Suprapubic skin (tissue), 4 donors: ENCODE data around the gene PYGO2. TPM values are rescaled to one million over a fixed set of nuclear protein-coding genes. Genes with fewer than 3 reads are reported as not detected.

ENCODE experiments used
- DNase-seq, 2 donors: peaks; one replicate each; pipeline ENCODE4 v3.0.0-alpha.2; 2019; ENCODE audit warnings: low spot score in 2 of 2
- H3K27ac ChIP-seq: fragments of 200-600 bp; sonication (generic); one replicate; pipeline ENCODE4 v1.5.1; 2019
- H3K27me3 ChIP-seq: fragments of 200-600 bp; sonication (generic); one replicate; pipeline ENCODE4 v1.5.1; 2019
- H3K36me3 ChIP-seq: fragments of 200-600 bp; sonication (generic); one replicate; pipeline ENCODE4 v1.5.1; 2019
- H3K4me1 ChIP-seq: fragments of 200-600 bp; sonication (generic); one replicate; pipeline ENCODE4 v1.5.1; 2019
- H3K4me3 ChIP-seq: fragments of 200-600 bp; sonication (generic); one replicate; pipeline ENCODE4 v1.5.1; 2019; ENCODE audit warnings: mild to moderate bottlenecking
- H3K9me3 ChIP-seq: fragments of 200-600 bp; sonication (generic); one replicate; pipeline ENCODE4 v1.5.1; 2019
- EP300 ChIP-seq: sonication (generic); formaldehyde crosslinking; IDR thresholded peaks from one replicate; pipeline ENCODE4 v1.6.1; 2017; ENCODE audit warnings: antibody characterized with exemption
- POLR2A ChIP-seq, 2 donors: fragments of 450-650 bp; IDR thresholded peaks; one replicate each; pipeline ENCODE4 v1.6.1; 2017; ENCODE audit warnings: antibody characterized with exemption in 2 of 2, mild to moderate bottlenecking in 2 of 2, moderate library complexity in 2 of 2
- POLR2AphosphoS5 ChIP-seq, 3 donors: sonication (generic); formaldehyde crosslinking; IDR thresholded peaks; one replicate each; pipeline ENCODE4 v1.6.1; 2017; ENCODE audit warnings: antibody characterized with exemption in 3 of 3
- WGBS: methylation state at CpG from one replicate; pipeline ENCODE4 v1.1.5; 2018; 5-methylcytosine and 5-hydroxymethylcytosine counted together
- total RNA-seq, 4 donors: library from RNA; depleted of rRNA; stranded (reverse); fragments of >200 nt; gene quantifications; one replicate each; pipeline ENCODE4 v1.1.0, GENCODE V29; 2016
- TF ChIP-seq, protein P1 (sequence below), 2 donors: fragments of 200-600 bp in 1 of 2; fragments of 450-650 bp in 1 of 2; sonication (generic) in 1 of 2; IDR thresholded peaks; one replicate each; pipeline ENCODE4 v1.5.1; 2016 to 2019; ENCODE audit warnings: antibody characterized with exemption in 2 of 2, mild to moderate bottlenecking in 1 of 2, moderate library complexity in 1 of 2

PYGO2 gene
- total RNA-seq, 4 donors from 2014 or later: 34.2 to 46.7 (median 35.3) TPM

DNA sequence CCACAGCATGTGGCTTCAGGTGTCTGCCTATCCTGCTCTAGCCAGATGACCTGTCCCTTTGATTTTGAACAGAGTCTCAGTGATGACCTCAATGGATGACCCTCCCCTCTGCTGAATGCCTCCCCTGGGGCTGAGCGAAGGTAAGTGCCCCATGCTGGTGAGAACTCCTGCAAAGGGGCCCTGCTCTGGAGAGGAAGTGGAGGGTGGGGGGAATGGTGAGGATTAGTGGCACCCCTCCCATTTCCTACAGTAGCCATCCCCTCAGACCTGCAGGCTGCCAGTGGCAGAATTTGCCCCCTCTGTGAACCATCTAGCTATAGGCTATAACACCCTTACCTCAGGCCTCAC is 21.4 kb downstream of the PYGO2 start:
- TF ChIP-seq EP300 (no peak), POLR2A (IDR thresholded peaks at IDR 0.05) (no peak), POLR2AphosphoS5 (IDR thresholded peaks at IDR 0.05) (no peak)
- TF ChIP-seq, protein P1, sequence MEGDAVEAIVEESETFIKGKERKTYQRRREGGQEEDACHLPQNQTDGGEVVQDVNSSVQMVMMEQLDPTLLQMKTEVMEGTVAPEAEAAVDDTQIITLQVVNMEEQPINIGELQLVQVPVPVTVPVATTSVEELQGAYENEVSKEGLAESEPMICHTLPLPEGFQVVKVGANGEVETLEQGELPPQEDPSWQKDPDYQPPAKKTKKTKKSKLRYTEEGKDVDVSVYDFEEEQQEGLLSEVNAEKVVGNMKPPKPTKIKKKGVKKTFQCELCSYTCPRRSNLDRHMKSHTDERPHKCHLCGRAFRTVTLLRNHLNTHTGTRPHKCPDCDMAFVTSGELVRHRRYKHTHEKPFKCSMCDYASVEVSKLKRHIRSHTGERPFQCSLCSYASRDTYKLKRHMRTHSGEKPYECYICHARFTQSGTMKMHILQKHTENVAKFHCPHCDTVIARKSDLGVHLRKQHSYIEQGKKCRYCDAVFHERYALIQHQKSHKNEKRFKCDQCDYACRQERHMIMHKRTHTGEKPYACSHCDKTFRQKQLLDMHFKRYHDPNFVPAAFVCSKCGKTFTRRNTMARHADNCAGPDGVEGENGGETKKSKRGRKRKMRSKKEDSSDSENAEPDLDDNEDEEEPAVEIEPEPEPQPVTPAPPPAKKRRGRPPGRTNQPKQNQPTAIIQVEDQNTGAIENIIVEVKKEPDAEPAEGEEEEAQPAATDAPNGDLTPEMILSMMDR (IDR thresholded peaks at IDR 0.05): no peak
- Histone ChIP-seq H3K9me3 (no peaks in the 10 kb centered on the region), H3K36me3 (peaks cover 6% of the 10 kb centered on the region), H3K27me3 (no peaks in the 10 kb centered on the region), H3K27ac (peak overlapping the region; percentile 94), H3K4me3 (no peak overlapping the region), H3K4me1 (peaks cover 84% of the 10 kb centered on the region)
- 50% methylated on average over 1 of the region's 1 CpG for WGBS
- DNase-seq: no peak

DNA sequence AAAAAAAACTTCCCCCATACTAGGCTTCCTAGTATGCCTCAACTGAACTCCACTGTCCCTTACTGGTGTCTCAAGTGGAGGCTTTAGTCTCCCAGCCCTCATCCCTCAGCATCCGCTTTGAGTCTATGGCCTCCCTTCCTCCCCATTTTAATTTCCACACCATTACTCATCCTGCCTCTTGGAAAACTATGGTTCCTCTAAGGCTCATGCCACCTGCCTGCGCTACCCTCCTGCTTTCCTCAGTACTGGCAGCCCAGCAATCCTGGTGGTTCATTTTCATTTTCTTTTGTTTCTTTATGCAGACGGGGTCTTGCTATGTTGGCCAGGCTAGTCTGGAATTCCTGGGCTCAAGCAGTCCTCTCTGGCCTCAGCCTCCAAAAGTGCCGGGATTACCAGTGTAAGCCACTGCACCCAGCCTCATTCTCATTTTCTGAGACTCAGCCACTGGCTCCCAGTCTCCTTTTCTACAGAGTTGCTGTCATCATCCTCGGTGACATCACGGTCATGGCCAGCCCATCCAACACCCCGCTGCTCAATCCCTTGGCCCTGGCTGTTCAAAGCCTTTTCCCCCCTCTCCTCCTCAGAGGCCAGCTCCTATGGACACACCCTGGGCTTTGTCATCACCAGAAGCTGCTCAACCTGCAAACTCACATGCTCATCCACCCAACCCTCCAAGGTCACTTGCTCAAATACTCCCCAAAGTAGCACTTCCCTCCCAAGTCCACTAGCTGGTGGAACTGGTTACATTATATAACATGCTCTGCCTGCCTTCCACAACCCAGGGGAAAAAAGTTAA is 22.8 kb downstream of the PYGO2 start:
- Histone ChIP-seq H3K36me3 (no peaks in the 10 kb centered on the region), H3K9me3 (no peaks in the 10 kb centered on the region), H3K4me3 (no peak overlapping the region), H3K4me1 (peaks cover 79% of the 10 kb centered on the region), H3K27me3 (no peaks in the 10 kb centered on the region), H3K27ac (peak overlapping the region; percentile 94)
- 83% methylated on average over 7 of the region's 7 CpGs for WGBS
- TF ChIP-seq, protein P1 (IDR thresholded peaks at IDR 0.05): no peak
- TF ChIP-seq EP300: no peak
- no peak for TF ChIP-seq POLR2AphosphoS5 (IDR thresholded peaks at IDR 0.05)
- TF ChIP-seq POLR2A (IDR thresholded peaks at IDR 0.05): no peak
- DNase-seq: no peak

DNA sequence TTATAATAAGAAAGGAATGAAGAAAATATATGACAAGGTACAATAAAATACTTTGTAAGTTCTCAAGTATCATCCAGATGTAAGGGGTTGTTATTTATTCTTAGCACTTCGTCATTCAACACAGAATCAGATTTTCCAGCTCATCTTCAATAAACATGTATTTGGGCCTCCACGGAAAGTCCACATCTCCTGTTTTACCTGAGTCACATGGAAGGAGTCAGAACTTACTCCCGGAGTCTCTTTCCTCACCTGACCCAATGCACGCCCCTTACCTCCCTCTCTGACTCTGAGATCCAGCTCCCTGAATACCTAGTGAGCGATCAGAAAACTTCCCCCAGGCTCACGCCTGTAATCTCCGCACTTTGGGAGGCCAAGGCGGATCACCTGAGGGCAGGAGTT is 23.6 kb downstream of the PYGO2 start:
- no peak for TF ChIP-seq POLR2AphosphoS5 (IDR thresholded peaks at IDR 0.05)
- TF ChIP-seq, protein P1 (IDR thresholded peaks at IDR 0.05): no peak
- no peak for TF ChIP-seq POLR2A (IDR thresholded peaks at IDR 0.05)
- no peak for TF ChIP-seq EP300
- Histone ChIP-seq H3K27me3 (no peaks in the 10 kb centered on the region), H3K4me3 (peak overlapping the region; percentile 77), H3K27ac (peak overlapping the region; percentile 94), H3K9me3 (no peaks in the 10 kb centered on the region), H3K36me3 (no peaks in the 10 kb centered on the region), H3K4me1 (peaks cover 71% of the 10 kb centered on the region)
- DNase-seq: no peak
- 60% methylated on average over 8 of the region's 8 CpGs for WGBS

DNA sequence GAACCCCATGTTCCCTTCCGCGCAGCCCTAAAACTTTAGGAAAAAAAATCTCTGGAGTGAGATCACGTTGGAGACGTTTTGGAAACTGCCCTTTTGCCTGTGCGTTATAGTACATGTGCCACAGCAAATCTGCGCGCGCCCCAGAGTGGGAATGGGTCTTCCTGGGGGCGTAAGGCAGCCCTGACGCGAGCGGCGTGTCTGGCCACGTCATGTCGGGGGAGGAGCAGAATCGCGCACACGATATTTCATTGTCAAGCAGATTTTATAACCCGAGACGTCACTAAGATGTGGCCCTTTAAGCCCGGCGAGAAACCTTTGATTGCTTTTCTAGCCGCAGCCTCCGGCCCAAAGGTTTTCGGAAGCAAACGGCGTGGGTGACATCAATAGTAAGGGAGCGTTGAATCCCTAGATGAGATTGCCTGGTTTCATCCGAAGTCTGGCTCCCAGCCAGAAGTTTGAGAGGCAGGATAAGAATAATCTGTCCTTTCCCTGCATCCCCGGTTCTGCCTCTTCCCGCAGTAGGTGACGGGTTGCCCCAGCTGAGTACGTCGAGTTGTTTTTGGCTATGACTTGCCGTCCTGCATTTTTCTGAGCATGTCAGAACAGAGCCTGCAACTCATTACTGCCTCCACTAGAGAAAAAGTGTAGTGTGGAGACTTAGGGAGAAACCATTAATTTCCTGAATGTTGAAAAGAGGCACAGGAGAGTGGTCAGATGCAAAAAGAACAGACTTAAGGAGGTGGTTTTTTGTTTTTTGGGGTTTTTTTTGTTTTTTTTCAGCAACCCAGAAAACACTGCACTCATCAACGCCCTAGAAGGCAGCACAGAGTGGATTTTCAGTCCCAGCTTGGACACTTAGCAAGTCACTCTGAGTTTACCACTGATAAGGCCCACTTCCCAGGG is 24.2 kb downstream of the PYGO2 start:
- H3K36me3 ChIP-seq: no peaks in the 10 kb centered on the region
- H3K27ac ChIP-seq: peak overlapping the region; percentile 94
- TF ChIP-seq POLR2A (IDR thresholded peaks at IDR 0.05) (peak; percentile 22 to 62), POLR2AphosphoS5 (IDR thresholded peaks at IDR 0.05) (peak in 2 of 3 donors; percentile 20 to 67), EP300 (no peak)
- TF ChIP-seq, protein P1 (IDR thresholded peaks at IDR 0.05): peak in 1 of 2 donors; percentile 22
- DNase-seq: peak; percentile 95 to 97
- peaks cover 67% of the 10 kb centered on the region for H3K4me1 ChIP-seq
- no peaks in the 10 kb centered on the region for H3K27me3 ChIP-seq
- peak overlapping the region; percentile 77 for H3K4me3 ChIP-seq
- WGBS: under 1% methylated on average over 26 of the region's 36 CpGs
- H3K9me3 ChIP-seq: no peaks in the 10 kb centered on the region
